Epithelial cell of esophagus (primary cell): ENCODE data around the gene ZNRF3.
A peak's percentile ranks its signal among the peaks of the same experiment; 100 is the strongest.

Experiments
- DNase-seq: peaks from one replicate; pipeline ENCODE4 v3.0.0; 2010; ENCODE audit warnings: low read depth
- H3K4me3 ChIP-seq: 2 replicates; pipeline ENCODE4 v1.5.1; 2011; ENCODE audit warnings: mild to moderate bottlenecking, low read length, control low read depth
- TF ChIP-seq, protein P1 (sequence below): IDR thresholded peaks from 2 replicates; pipeline ENCODE4 v1.5.1; 2011; ENCODE audit warnings: low read depth, mild to moderate bottlenecking, low read length, control low read depth, inconsistent platforms; ENCODE audit not compliant: insufficient read depth; ENCODE audit errors: missing control alignments

Gene ZNRF3

DNA sequence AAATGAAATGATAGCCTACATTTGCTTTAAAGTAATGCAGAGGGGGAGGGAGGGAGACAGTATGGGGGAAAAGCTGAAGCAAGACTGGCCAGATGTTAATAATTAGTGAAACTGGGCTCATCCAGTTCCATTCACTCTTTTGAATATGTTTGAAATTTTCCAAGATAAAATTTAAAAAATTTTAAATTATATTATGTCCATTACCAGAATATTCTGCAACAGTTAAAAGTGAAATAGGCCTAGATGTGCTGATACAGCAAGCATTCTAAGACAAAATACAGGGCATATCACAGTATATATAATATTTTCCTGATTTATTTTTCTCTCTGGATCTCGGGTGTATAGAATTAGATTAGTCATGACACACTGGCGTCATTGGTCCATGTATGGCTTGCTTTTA, 13.6 kb upstream of the ZNRF3 start:
- no peak for DNase-seq
- TF ChIP-seq, protein P1, sequence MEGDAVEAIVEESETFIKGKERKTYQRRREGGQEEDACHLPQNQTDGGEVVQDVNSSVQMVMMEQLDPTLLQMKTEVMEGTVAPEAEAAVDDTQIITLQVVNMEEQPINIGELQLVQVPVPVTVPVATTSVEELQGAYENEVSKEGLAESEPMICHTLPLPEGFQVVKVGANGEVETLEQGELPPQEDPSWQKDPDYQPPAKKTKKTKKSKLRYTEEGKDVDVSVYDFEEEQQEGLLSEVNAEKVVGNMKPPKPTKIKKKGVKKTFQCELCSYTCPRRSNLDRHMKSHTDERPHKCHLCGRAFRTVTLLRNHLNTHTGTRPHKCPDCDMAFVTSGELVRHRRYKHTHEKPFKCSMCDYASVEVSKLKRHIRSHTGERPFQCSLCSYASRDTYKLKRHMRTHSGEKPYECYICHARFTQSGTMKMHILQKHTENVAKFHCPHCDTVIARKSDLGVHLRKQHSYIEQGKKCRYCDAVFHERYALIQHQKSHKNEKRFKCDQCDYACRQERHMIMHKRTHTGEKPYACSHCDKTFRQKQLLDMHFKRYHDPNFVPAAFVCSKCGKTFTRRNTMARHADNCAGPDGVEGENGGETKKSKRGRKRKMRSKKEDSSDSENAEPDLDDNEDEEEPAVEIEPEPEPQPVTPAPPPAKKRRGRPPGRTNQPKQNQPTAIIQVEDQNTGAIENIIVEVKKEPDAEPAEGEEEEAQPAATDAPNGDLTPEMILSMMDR: no peak
- no peak overlapping the region for H3K4me3 ChIP-seq

- no peak for DNase-seq
- no peak overlapping the region for H3K4me3 ChIP-seq
- TF ChIP-seq, protein P1: no peak
Measured at GRCh38 chr22:28873183-28873963, 10.0 kb upstream of the ZNRF3 start.

DNA sequence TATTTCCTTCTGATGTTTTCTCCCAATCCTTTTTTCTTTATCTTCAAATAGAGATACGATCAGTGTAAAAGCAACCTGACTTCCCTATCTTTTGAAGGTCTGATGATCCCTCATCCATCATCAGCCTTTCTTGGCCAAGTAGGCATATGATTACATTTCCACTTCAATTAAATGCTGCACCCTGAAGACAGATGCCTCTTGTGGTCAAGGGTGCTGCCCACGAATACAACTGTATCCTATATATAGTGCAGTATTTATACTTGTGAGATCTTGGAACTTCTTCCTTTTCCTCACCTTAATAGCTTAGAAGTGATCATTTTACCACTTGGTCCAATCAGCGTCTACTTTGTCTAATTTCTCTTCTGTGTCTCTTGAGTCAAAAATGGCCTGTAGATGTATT, 9.3 kb upstream of the ZNRF3 start:
- DNase-seq: no peak
- TF ChIP-seq, protein P1: no peak
- H3K4me3 ChIP-seq: no peak overlapping the region

DNA sequence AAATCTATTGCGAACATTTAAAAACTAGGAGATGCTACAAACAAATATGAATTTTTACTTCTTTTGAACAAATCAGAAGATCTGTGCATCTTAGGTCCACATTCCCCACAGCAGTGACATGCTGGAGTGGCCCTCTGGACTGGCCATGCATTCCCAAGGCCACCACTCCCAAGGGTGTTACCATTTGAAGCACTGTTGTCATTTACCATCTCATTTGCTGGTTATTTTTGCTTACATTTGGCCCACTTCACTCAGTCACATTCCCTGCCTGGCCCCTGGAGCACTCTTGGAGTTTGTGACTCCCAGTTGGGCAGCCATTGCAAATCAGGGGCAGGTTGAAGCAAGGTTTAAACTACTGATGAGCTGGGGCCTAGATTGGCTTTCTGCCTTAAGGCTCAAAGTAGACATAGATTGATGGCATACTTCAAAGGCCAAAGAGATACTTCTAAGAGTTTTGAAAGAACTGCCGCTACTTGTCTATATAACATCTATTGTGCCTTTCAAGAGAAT, 8.5 kb upstream of the ZNRF3 start:
- TF ChIP-seq, protein P1: no peak
- no peak for DNase-seq
- no peak overlapping the region for H3K4me3 ChIP-seq

DNA sequence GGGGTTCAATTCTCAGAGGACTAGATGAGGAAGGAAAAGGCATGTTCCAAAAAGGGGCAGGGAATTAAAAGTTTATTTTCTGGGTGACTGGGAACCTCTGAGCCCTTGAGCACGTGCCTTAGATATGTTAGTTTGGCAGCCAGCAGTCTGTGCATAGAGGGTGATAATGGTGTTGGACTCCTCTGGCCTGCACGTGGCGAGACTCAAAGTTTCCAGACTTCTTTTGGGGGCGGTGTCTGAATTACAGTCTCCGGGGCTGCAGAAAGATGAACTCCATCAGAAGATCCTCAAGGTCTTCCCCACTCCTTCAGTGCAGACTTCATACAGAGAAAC, 861 bp upstream of the ZNRF3 start:
- TF ChIP-seq, protein P1: no peak
- peak overlapping the region; percentile 59 for H3K4me3 ChIP-seq
- DNase-seq: no peak

- TF ChIP-seq, protein P1: no peak
- peak overlapping the region; percentile 61 for H3K4me3 ChIP-seq
Measured at GRCh38 chr22:28883657-28883916, 215 bp downstream of the ZNRF3 start.

More at GRCh38 chr22:28883657-28883916, 215 bp downstream of the ZNRF3 start:
- DNase-seq: no peak
